ENCODE results near the gene TCF12. TPM values are rescaled to one million over a fixed set of nuclear protein-coding genes. Genes with fewer than 3 reads are reported as not detected.

The TCF12 gene
- total RNA-seq, 1 donor from 2014 or later, result 207 TPM

- H3K9me3 Mint-ChIP-seq, result no peaks in the 10 kb centered on the region
- peaks cover 44% of the 10 kb centered on the region for H3K36me3 Mint-ChIP-seq (ENCODE audit: low read depth)
- TF ChIP-seq CTCF (conservative IDR thresholded peaks at IDR 0.05), result no peak
- H3K4me3 Mint-ChIP-seq, result no peak overlapping the region
- H3K27me3 Mint-ChIP-seq (ENCODE audit: low read depth), result no peaks in the 10 kb centered on the region
- peaks cover 20% of the 10 kb centered on the region for H3K4me1 Mint-ChIP-seq
- DNase-seq (ENCODE audit: low read depth, low spot score), result no peak
- no peak overlapping the region for H3K27ac Mint-ChIP-seq (ENCODE audit: unreplicated experiment)
Observed at GRCh38 chr15:57281321-57281720, 362.9 kb downstream of the TCF12 start.

- Mint-ChIP-seq H3K27me3 (ENCODE audit: low read depth) (no peaks in the 10 kb centered on the region), H3K4me1 (peaks cover 31% of the 10 kb centered on the region), H3K4me3 (no peak overlapping the region), H3K9me3 (no peaks in the 10 kb centered on the region), H3K36me3 (ENCODE audit: low read depth) (peaks cover 50% of the 10 kb centered on the region), H3K27ac (ENCODE audit: unreplicated experiment) (no peak overlapping the region)
- no peak for TF ChIP-seq CTCF (conservative IDR thresholded peaks at IDR 0.05)
- DNase-seq (ENCODE audit: low read depth, low spot score), result no peak
Observed at GRCh38 chr15:57282686-57283085, 364.2 kb downstream of the TCF12 start.

- H3K9me3 Mint-ChIP-seq, result no peaks in the 10 kb centered on the region
- no peak for TF ChIP-seq CTCF (conservative IDR thresholded peaks at IDR 0.05)
- H3K27me3 Mint-ChIP-seq (ENCODE audit: low read depth), result no peaks in the 10 kb centered on the region
- no peak overlapping the region for H3K4me3 Mint-ChIP-seq
- peaks cover 43% of the 10 kb centered on the region for H3K36me3 Mint-ChIP-seq (ENCODE audit: low read depth)
- no peak for DNase-seq (ENCODE audit: low read depth, low spot score)
- peak overlapping the region; percentile 32 for H3K27ac Mint-ChIP-seq (ENCODE audit: unreplicated experiment)
- peaks cover 37% of the 10 kb centered on the region for H3K4me1 Mint-ChIP-seq
Observed at GRCh38 chr15:57283774-57284503, 365.5 kb downstream of the TCF12 start.

- peaks cover 41% of the 10 kb centered on the region for H3K36me3 Mint-ChIP-seq (ENCODE audit: low read depth)
- no peaks in the 10 kb centered on the region for H3K27me3 Mint-ChIP-seq (ENCODE audit: low read depth)
- H3K4me3 Mint-ChIP-seq, result no peak overlapping the region
- DNase-seq (ENCODE audit: low read depth, low spot score), result no peak
- no peak for TF ChIP-seq CTCF (conservative IDR thresholded peaks at IDR 0.05)
- peaks cover 37% of the 10 kb centered on the region for H3K4me1 Mint-ChIP-seq
- H3K9me3 Mint-ChIP-seq, result no peaks in the 10 kb centered on the region
- peak overlapping the region; percentile 32 for H3K27ac Mint-ChIP-seq (ENCODE audit: unreplicated experiment)
Observed at GRCh38 chr15:57284535-57284934, 366.1 kb downstream of the TCF12 start.

- peaks cover 37% of the 10 kb centered on the region for H3K4me1 Mint-ChIP-seq
- H3K4me3 Mint-ChIP-seq, result no peak overlapping the region
- H3K27me3 Mint-ChIP-seq (ENCODE audit: low read depth), result no peaks in the 10 kb centered on the region
- H3K27ac Mint-ChIP-seq (ENCODE audit: unreplicated experiment), result peak overlapping the region; percentile 13
- H3K36me3 Mint-ChIP-seq (ENCODE audit: low read depth), result peaks cover 45% of the 10 kb centered on the region
- no peak for DNase-seq (ENCODE audit: low read depth, low spot score)
- no peak for TF ChIP-seq CTCF (conservative IDR thresholded peaks at IDR 0.05)
- H3K9me3 Mint-ChIP-seq, result no peaks in the 10 kb centered on the region
Observed at GRCh38 chr15:57285386-57285785, 366.9 kb downstream of the TCF12 start.
